NCI-H1694 treated with DMSO at 0.1 percent for 48 hours (cell line): ENCODE data around the gene TSPAN15.
"Not testable (repeated sequence)": the region's sequence is repeated elsewhere in the genome, so short reads cannot be mapped to it uniquely, and the experiment has no call there.

Source experiments
- DNase-seq: peaks from one replicate; lab custom pipeline; 2025; lab: John Stamatoyannopoulos, UW

Gene TSPAN15

DNA sequence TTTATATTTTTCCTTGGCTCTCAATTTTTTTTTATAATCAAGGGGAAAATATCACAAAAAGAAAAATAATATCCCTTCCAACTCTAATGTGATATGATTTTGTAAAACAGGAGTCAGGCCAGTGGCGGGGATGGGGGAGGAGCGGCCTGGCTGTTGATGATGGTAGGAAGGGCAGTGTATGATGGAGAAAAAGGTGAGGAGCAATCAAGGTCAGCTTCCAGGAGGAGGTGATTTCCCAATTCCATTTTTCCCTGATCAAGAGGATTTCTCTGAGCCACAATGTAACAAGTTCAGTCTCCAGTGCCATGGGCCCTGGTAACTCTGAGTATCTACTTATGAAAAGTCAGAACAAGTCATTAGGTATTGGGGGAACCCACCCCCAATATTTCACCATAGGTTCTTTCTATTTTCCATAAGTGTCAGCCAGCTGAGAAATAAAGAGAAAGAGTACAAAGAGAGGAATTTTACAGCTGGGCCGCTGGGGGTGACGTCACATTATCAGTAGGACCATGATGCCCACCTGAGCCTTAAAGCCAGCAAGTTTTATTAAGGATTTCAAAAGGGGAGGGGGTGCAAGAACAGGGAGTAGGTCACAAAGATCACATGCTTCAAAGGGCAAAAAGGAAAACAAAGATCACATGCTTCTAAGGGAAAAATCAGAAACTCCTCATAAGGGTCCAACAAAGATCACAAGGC, 37.0 kb downstream of the TSPAN15 start:
- not testable (repeated sequence) for DNase-seq

DNA sequence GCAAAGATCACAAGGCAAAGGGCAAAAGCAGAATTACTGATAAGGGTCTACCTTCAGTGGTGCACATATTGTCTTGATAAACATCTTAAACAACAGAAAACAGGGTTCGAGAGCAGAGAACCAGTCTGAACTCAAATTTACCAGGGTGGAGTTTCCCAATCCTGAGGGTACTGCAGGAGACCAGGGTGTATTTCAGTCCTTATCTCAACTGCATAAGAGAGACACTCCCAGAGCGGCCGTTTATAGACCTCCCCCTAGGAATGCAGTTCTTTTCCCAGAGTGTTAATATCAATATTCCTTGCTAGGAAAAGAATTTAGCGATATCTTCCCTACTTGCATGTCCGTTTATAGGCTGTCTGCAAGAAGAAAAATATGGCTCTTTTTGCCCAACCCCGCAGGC, 37.6 kb downstream of the TSPAN15 start:
- DNase-seq: not testable (repeated sequence)

DNA sequence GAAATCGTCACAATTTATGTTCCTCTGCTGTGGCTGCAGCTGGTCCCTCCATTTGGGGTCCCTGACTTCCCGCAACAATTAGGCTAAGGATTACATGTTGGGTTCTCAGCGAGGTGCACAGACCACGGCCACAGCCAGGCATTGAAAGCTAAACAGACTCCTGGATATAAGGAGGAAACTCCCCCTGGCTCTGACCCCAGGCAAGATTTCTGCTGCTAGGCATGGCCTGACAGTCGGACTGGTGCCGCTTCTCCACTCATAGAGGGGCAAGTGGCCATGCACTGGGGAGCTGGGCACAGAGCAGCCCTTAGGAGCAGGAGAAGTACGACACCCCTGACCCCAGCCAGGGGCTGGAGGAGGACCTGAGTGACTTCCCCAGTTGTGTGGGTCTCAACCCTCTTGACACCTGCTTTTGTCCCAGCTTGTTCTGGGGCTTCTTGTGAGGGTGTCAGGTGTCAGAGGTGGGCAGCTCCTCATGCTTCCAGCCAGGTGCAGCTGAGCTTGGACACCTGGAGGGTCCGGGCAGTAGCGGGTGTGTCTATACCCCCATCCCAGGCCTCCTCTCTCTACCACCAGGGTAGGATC, 38.3 kb downstream of the TSPAN15 start:
- DNase-seq: no peak

DNA sequence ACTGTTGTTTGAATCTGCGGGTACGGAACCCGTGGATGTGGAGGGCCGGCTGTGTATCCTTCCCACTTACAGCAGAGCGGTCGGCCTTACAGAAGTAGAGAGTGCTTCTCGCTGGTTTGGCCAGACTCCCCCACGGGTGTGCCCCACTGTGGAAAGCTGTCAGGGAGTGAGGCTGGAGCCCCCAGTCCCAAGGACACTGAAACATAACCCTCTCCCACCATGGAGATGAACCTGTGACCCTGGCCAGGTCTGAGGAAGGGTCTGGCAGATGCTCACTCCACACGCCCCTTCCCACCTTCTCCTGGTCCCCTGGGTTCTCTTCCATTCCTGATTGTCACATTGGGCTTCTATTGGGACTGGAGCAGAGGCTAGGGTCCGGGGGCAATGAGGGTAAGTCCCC, 39.6 kb downstream of the TSPAN15 start:
- DNase-seq: no peak

DNA sequence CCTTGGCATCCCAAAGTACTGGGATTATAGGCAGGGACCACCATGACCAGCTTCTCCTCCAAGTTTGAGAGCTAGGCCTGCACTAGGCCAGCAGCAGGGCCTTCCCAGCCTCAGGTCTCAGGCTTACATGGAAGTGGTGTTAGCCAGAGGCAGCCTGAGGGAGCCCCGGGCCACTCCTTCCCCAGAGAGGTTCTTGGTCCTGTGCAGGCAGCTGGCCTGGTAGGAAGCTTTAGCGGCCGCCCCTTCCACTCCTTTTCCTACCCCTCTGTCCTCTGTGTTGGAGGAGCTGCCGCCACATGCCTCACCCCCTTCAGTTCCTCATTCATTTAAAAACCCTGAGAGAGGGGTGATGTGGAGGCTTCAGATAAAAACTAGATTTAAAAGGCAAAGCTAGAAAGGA, 40.3 kb downstream of the TSPAN15 start:
- no peak for DNase-seq

DNA sequence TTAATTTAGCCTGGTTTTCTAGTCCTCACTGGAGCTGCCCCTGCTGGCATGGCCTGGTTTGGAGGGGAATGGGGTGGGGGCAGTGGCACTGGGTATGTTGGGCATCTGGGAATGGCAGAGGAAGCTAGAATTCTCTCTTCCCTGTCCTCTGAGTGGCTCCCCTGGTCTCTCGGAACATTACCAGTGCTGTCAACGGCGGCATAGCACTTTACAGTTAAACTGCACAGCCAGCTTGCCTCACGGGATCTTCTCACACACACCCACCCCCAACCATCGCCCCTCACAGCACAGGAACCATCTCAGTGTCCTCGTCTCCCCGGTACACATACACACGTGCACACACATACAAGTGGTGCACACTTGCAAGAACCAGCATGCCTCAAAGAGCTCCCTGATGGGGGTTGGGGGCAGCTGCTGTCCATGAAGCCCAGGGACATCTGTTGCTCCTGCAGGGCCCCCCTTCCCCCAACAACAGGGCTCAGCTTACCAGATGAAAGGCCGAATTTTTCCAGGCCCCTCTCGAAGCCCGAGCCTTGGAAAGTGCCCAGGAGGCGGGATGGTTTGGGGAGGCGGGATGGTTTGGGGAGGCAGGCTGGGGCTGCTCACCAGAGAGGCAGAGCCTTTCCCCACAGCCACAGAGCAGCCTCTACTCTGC, 41.0 kb downstream of the TSPAN15 start:
- peak; percentile 28 for DNase-seq

DNA sequence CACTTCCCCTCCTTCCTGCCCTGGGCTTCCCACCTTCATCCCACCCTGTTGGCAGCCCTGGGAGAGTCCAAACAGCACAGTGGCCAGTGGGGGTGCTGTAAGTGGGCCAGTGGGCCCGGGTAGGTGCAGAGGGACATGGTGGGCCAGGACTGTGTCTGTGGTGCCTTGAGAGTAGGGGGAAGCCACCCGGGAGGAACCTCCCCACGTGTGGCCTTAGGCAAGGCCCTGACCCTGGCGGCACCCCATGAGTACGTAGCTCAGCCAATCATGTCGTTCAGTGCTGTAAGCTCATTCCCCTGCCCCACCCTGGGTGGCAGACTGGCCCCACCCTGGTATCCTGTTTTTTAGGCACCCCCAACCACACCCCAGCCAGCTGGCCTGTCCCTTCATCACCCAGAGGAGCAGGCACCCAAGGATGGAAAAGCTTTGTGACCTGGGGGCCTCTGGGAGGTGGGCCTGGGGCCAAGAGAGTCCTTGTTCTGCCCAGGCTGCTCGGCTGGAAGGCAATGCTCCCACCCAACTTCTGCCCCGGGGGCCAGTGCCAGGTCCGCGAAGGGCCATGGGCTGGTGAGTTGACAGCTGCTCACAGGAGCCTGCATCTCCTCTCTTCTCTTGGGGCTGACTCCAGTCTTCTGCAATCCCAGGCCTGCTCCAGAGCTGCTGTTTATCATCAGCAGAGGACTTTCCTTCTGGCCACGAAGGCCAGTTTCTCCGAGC, 41.6 kb downstream of the TSPAN15 start:
- no peak for DNase-seq

DNA sequence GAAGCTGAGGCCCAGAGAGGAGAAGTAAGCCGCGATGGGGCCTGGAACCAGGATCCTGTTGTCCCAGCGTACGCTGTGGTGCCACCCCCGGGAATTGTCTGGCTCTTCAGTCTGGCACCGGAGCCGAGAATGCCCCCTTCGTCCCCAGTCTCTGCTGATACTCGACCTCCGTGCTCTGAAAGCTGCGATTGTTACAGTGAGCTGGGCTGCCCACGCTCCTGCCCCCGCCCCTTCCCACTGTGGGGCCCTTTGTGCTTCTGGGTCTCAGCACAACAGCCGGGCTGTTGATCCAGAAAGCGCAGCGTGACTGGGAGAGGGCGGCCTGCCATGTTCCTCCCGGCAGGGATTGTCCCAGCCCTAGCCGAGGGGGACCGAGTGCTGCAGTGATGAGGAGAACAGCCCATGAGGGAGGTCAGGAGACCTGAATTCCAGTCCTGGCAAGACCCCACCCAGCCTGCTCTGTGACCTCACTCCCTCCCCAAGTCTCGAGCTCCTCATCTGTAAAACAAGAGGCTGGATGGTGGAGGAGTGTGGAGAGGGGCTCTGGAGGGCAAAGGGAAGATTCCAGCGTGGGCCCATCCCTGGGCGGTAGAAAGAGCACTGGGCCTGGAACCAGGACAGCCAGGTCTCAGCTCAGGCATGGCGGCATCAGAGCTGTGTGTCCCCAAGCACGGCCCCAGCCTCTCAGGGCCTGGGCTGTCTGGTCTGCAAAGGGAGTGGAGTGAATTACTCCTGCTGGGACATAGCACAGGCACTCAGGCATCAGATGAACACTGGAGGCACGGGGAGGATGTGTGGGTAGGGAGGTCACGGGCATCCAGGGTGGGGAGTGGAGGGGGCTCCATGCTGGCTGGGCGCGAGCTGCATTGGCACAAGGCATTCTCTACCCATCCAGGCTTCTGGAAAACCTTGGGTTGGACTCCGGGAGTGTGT, 43.6 kb downstream of the TSPAN15 start:
- no peak for DNase-seq

DNA sequence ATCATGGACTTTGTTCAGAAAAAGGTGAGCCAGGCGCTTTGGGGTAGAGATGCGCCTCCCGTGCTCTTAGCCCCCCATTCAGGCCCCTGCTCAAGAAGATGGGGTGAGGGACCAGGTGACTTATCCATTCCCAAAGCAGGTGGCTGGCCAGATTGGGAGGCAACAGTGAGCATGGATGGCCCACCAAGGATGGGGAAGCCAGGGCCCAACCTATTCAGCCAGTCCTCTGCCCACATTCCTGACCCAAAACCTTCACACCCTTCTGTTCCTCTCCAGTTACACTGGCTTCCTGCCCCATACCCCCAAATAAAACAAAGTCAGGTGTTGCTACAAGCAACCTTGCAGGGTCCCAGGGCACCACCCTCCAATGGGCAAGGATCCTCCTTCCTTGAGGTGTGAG, 44.4 kb downstream of the TSPAN15 start:
- no peak for DNase-seq

DNA sequence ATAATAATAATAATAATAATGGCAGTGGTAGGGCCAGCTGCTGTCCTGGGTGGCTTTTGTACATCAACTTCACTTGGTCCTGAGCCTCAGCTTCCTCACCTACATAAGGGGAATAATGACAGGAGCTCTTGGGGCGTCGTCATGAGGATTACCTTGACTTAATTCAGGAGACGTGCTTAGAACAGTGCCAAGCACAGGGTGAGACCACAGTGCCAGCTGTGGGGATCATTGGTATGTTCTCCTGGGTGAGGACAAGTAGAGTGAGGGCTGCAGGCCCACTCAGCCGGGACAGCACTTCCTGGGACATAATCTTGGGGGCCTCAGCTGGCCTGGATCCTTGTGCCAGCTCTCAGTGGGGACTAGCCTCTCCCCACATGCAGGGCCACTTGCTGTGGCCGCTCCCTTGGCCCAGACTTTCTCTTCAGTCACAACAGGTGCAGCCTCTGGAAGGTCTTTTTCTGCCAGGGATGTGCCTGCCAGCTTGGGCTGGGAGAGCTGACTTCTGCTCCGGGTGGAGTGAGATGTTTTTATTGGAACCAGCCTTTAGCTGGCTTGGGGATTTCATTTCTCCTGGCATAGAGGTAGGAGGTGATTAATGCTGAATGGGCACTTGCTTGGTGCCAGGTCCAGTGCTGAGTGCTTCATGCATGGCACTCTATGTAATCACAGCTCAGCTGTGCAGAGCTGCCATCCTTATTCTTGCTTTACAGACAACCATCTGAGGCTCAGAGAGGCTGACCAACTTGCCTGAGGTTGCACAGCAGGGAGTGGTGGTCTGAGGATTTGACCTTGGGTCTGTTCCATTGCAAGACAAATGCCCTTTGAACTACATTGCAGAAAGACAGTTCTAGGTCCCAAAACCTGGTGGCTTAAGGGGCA, 45.3 kb downstream of the TSPAN15 start:
- DNase-seq: no peak

DNA sequence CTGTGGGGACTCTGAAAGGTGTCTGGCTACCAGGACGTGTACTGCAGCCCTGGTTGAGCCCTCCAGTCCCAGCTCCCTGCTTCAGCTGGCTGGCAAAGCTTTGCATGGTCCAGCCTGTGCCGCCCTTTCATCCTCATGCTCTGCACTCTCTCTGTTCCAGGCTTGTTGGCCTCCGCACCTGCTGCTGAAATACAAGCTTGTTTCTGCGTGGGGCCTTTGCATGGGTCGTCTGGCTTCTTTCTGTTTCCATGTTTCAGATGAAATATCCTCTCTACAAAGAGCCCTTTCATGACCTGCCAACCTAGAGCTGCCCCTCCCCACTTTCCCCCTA, 45.9 kb downstream of the TSPAN15 start:
- no peak for DNase-seq

DNA sequence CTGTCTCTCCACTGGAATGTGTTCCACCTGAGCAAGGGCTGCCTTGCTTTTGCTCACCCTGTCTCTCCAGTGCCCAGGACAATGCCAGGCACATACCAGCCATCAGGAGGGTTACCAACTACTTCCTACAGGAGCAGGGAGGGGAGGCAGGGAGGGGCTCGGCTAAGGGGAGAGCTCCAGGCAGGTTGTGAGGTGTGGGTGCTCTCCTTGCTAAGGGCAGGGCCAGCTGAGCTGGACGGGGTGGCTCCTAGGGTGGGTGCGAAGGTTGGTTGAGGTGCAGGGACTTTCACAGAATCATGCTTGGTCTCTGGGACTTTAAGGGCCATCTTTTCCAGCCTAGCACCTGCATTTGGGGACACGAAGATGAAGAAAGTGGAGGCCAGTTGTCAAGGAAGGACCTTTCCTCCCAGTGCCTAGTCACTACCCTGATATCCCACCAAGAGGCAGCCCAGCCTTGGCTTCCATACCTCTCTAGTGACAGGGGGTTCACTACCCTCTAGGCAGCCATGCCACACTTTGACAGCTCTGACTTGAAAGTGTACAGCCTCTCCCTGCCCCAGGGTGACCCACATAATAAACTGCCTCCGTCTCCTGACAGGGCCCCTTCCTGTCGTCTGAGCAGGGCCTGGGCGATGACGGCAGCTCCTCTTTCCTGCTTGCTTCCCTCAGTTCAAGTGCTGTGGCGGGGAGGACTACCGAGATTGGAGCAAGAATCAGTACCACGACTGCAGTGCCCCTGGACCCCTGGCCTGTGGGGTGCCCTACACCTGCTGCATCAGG, 46.5 kb downstream of the TSPAN15 start:
- no peak for DNase-seq

DNA sequence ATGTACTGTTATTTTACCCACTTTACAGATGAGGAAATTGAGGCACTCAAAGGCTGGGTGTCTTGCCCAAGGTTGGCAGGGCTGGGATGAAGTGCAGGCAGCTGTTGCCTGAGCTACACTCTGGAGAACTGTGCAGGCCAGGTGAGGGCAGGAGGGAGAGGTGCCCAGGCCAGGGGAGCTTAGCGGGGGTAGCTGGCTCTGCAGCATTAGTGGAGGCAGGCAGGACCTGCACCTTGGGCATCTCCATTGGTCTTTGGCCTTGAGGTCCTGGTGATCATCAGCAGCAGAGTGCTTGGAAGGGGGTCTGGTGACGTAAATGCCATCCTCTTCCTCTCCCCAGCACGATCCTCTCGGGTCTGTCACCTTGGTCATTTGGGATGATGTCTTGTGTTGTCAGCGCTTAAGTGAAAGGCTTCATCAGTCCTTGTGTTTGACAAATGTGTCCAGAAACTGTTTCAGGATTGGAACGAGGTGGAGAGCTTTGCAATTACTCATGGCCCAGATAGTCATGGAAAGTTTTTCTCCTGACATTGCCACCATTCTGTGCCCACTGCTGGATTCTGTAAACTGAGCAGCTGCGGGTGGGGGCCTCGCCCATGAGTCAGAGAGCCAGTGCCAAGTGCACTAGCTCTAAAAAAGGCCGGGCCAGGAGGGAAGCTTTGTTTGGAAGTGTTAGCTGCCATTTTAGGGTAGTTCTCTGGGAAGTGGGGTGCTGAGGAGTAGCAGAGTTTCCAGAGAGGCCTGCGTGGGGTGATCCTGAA, 47.6 kb downstream of the TSPAN15 start:
- no peak for DNase-seq

DNA sequence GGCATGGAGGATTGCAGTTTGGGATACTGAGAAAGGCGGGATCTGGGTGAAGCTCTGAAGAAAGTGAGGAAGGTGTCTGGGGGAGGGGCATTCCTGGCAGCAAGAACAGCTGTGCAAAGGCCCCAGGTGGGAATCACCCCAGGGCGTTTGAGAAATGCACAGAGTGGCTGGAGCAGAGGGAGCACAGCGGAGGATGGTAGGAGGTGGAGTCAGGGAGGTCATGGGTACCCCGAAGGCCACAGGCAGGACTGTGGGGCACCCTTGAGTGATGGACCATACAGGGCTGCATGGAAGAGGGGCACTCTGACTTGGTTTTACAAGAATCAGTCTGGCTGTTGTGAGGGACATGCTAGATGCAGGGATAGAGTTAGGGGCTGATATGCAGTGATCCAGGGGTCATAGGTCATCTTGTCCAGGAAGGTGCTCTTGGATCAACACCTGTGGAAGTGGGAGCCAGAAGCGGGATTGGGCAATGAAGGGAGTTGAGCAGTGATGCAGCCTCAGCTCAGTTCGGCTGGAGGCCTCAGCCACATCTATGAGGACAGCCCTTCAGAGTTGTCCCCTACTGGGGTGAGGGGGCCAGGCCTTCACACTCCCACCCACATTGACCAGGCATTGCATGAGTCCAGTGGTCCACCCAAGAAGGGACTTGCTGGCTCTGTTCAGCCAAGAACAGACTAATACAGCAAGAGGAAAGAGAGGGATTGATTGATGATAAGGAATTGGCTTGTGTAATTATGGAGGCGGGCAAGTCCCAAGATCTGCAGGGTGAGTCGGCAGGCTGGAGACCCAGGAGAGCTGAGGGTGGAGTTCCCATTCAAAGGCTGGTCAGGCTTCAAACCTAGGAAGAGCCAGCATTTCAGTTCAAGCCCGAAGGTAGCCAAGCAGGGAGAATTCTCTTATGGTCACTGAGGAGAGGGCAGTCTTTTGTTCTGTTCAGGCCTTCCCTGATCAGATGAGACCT, 48.7 kb downstream of the TSPAN15 start:
- DNase-seq: no peak

DNA sequence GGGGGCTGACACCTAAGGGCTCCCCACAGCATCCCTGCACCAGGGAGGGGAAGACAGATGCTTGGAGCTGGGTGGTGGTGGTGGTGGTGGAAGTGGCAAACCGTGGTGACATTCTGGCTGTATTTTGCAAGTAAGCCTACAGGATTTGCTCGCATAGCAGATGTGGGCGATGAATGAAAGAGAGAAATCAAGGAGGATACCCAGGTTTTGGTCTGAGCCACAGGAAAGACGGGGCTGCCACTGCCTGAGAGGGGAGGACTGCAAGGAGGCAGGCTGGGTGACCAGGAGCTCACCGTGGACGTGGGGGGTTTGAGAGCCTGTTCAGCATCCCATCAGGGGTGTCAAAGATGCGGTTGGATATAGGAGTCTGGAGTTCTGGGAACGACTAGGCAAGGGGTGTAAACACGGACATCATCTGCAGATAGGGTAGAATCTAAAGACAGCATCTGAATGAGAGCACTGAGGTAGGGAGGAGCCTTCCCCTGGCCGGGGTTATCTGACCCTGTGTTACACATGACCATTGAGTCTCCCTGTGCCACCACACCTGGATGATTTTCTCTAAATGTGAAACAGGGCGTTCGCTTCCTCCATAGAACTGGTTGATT, 49.7 kb downstream of the TSPAN15 start:
- no peak for DNase-seq

DNA sequence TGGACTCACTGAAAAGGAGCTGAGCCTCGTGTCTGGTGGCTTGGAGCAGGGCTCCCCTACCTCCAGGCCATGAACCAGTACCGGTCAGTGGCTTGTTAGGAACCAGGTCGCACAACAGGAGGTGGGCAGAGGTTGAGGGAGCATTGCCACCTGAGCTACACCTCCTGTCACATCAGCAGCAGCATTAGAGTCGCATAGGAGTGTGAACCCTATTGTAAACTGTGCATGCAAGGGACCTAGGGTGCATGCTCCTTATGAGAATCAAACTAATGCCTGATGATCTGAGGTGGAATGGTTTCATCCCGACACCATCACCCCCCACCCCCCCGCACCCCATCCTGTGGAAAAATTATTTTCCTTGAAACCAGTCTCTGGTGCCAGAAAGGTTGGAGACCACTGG, 50.4 kb downstream of the TSPAN15 start:
- no peak for DNase-seq

DNA sequence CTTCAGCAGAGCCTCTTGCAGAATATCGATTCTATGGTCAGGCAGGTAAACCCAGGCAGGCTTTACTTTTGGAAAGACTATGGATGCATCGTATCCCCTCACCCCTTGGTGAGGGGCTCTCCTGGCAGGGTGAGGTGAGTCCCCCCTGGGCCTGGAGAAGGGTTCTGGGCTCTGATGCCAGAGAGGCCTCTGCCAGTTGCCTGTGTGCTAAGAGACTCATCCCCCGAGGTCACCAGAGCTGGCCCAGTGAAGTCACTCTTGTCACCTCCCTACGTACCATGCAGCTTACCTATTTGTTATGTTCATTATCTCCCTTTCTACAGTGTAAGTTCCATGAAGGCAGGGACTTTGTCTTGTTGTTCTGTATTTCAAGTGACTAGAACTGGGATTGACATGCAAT, 51.3 kb downstream of the TSPAN15 start:
- DNase-seq: no peak
